ENCODE measurements around the gene SRD5A3. TPM values are rescaled to one million over a fixed set of nuclear protein-coding genes. Genes with fewer than 3 reads are reported as not detected.

The SRD5A3 gene
- total and polyA plus RNA-seq, 8 donors, result 1.8 to 13.0 (median 9.3) TPM; not detected in 1

DNA sequence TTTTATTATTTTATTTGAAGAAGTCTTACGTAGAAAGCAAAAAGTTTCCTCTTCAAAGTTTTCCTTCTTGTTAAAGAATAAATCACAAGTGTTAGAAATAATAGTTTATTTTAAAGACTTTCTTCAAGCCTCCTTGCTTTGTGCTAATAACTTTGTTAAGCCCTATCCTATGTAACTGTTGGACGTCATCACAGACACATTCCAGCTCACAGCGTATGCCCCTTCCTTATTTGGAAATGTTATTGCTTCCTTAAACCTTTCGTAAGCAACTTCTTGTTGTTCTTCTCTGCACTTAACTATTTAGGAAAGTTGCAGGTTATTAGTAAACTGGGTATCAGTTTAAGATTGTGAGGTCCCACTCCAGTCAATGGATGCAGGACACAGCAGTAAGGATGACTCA is 7.6 kb upstream of the SRD5A3 start:
- Histone ChIP-seq H3K4me1 (no peaks in the 10 kb centered on the region), H3K9me3 (no peaks in the 10 kb centered on the region), H3K27me3 (no peaks in the 10 kb centered on the region), H3K27ac (no peak overlapping the region), H3K4me3 (no peak overlapping the region), H3K36me3 (no peaks in the 10 kb centered on the region)
- intact Hi-C loops (cut with DNase I; ENCODE audit: low total_unique reads), result no loop called here
- TF ChIP-seq, protein P1, sequence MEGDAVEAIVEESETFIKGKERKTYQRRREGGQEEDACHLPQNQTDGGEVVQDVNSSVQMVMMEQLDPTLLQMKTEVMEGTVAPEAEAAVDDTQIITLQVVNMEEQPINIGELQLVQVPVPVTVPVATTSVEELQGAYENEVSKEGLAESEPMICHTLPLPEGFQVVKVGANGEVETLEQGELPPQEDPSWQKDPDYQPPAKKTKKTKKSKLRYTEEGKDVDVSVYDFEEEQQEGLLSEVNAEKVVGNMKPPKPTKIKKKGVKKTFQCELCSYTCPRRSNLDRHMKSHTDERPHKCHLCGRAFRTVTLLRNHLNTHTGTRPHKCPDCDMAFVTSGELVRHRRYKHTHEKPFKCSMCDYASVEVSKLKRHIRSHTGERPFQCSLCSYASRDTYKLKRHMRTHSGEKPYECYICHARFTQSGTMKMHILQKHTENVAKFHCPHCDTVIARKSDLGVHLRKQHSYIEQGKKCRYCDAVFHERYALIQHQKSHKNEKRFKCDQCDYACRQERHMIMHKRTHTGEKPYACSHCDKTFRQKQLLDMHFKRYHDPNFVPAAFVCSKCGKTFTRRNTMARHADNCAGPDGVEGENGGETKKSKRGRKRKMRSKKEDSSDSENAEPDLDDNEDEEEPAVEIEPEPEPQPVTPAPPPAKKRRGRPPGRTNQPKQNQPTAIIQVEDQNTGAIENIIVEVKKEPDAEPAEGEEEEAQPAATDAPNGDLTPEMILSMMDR (IDR thresholded peaks at IDR 0.05), result no peak
- TF ChIP-seq POLR2AphosphoS5 (IDR thresholded peaks at IDR 0.05), result no peak
- no peak for TF ChIP-seq POLR2A (IDR thresholded peaks at IDR 0.05)
- TF ChIP-seq EP300 (IDR thresholded peaks at IDR 0.05), result no peak
- WGBS, 5 donors, result 60 to 80% (median 74%) methylated on average over 4 of the region's 4 CpGs
- DNase-seq, result no peak

DNA sequence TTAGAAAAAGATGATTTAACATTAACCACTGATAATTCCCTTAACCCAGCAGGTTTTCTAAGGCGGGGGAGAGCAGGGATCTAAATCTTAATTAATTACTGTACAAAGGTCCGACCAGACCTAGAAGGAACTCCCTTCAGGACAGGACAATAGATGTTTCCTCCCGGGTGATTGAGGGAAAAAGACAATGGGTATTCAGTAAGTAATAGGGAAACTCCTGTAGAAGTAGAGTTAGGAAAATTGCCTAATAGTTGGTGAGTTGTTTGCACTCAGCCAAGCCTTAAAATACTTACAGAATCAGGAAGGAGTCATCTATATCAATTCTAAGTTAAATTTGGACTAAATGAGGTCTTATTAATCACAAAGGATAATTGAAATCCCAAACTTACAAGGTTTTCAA is 5.8 kb upstream of the SRD5A3 start:
- H3K9me3 ChIP-seq, result no peaks in the 10 kb centered on the region
- H3K4me1 ChIP-seq, result peaks cover 0 to 3% (median under 1%) of the 10 kb centered on the region in 4 donors
- H3K36me3 ChIP-seq, result no peaks in the 10 kb centered on the region
- no peaks in the 10 kb centered on the region for H3K27me3 ChIP-seq
- WGBS, 5 donors, result 32 to 53% (median 36%) methylated on average over 3 of the region's 3 CpGs
- no peak overlapping the region for H3K27ac ChIP-seq
- no peak overlapping the region for H3K4me3 ChIP-seq
- no peak for DNase-seq
- no peak for TF ChIP-seq POLR2A (IDR thresholded peaks at IDR 0.05)
- TF ChIP-seq, protein P1 (IDR thresholded peaks at IDR 0.05), result no peak
- no peak for TF ChIP-seq EP300 (IDR thresholded peaks at IDR 0.05)
- TF ChIP-seq POLR2AphosphoS5 (IDR thresholded peaks at IDR 0.05), result no peak
- intact Hi-C loops (cut with DNase I; ENCODE audit: low total_unique reads), result no loop called here

- Histone ChIP-seq H3K9me3 (no peaks in the 10 kb centered on the region), H3K4me3 (no peak overlapping the region), H3K36me3 (no peaks in the 10 kb centered on the region), H3K4me1 (peaks cover 11 to 31% (median 21%) of the 10 kb centered on the region in 4 donors), H3K27me3 (no peaks in the 10 kb centered on the region), H3K27ac (no peak overlapping the region)
- no peak for TF ChIP-seq EP300 (IDR thresholded peaks at IDR 0.05)
- TF ChIP-seq POLR2AphosphoS5 (IDR thresholded peaks at IDR 0.05), result no peak
- no peak for TF ChIP-seq POLR2A (IDR thresholded peaks at IDR 0.05)
- TF ChIP-seq, protein P1 (IDR thresholded peaks at IDR 0.05), result no peak
- WGBS, 5 donors, result 87 to 90% (median 88%) methylated on average over 7 of the region's 7 CpGs
- intact Hi-C loops (cut with DNase I; ENCODE audit: low total_unique reads), result no loop called here
- DNase-seq, result no peak
Measured at GRCh38 chr4:55343887-55344286, 2.2 kb upstream of the SRD5A3 start.

DNA sequence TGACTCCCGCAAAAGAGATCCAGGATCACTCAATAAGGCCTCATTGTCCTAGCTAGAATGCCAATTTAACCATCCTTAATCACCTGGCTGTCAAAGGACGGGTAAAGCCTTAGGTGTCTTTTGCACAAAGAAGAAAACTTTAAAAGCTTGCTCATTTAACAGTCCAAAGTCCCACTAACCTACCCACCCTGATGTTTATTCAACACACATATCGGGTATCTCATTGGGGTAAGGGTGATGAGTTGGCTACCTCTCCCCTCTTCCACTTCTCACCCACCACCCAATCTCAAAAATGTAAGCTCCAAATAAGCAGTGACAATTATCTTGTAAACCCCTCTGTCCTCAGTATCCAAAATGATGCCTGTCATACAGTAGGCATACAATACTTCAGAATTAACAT is 988 bp upstream of the SRD5A3 start:
- H3K36me3 ChIP-seq, result no peaks in the 10 kb centered on the region
- no peak overlapping the region for H3K4me3 ChIP-seq
- 77 to 91% (median 81%) methylated on average over 3 of the region's 3 CpGs for WGBS, 5 donors
- TF ChIP-seq EP300 (IDR thresholded peaks at IDR 0.05) (no peak), POLR2A (IDR thresholded peaks at IDR 0.05) (no peak), POLR2AphosphoS5 (IDR thresholded peaks at IDR 0.05) (no peak)
- TF ChIP-seq, protein P1 (IDR thresholded peaks at IDR 0.05), result no peak
- no peaks in the 10 kb centered on the region for H3K9me3 ChIP-seq
- H3K27ac ChIP-seq, result no peak overlapping the region
- no peak for DNase-seq
- peaks cover 11 to 32% (median 21%) of the 10 kb centered on the region in 4 donors for H3K4me1 ChIP-seq
- no peaks in the 10 kb centered on the region for H3K27me3 ChIP-seq
- intact Hi-C loops (cut with DNase I; ENCODE audit: low total_unique reads), result loop anchor here (5.0 kb wide), 1 partner anchor 52 kb away; the partner anchor contains the start of gene TMEM165

Data from stomach (tissue), 9 donors.